ENCODE results near the gene CLIC4. TPM values are rescaled to one million over a fixed set of nuclear protein-coding genes. Genes with fewer than 3 reads are reported as not detected.

Gene CLIC4
- total and polyA plus RNA-seq, 4 donors, result 15.0 to 40.7 (median 28.4) TPM

GRCh38 chr1:24875257-24875656 is 130.0 kb downstream of the CLIC4 start:
- Histone ChIP-seq H3K9me3 (ENCODE audit: control insufficient read depth in 4 of 4, low read length in 3 of 4) (no peaks in the 10 kb centered on the region), H3K36me3 (ENCODE audit: control insufficient read depth in 4 of 4, insufficient read depth in 3 of 4, low read depth in 1 of 4, low read length in 3 of 4) (no peaks in the 10 kb centered on the region), H3K27ac (ENCODE audit: low read depth in 1 of 2, low read length in 2 of 2) (no peak overlapping the region), H3K27me3 (ENCODE audit: control insufficient read depth in 4 of 4, insufficient read depth in 4 of 4, low read length in 3 of 4) (no peaks in the 10 kb centered on the region), H3K4me1 (ENCODE audit: control insufficient read depth in 4 of 4, insufficient read depth in 4 of 4, low read length in 3 of 4) (no peaks in the 10 kb centered on the region), H3K9ac (ENCODE audit: low read depth in 1 of 2, low read length in 2 of 2) (no peak overlapping the region), H3K4me3 (ENCODE audit: low read depth in 1 of 3, low read length in 3 of 3) (no peak overlapping the region)
- 88% methylated on average over 8 of the region's 8 CpGs for WGBS
- DNase-seq (ENCODE audit: low spot score), result no peak
- TF ChIP-seq ZBTB33 (IDR thresholded peaks at IDR 0.05) (no peak), SP1 (IDR thresholded peaks at IDR 0.05) (no peak), FOXA2 (IDR thresholded peaks at IDR 0.05) (no peak), FOXA1 (IDR thresholded peaks at IDR 0.05) (no peak), MAX (IDR thresholded peaks at IDR 0.05) (no peak), RXRA (IDR thresholded peaks at IDR 0.05) (no peak), HNF4G (IDR thresholded peaks at IDR 0.05) (no peak), CTCF (IDR thresholded peaks at IDR 0.05; ENCODE audit: low read depth, low read length, missing input control) (no peak), TAF1 (conservative IDR thresholded peaks at IDR 0.05) (no peak)

GRCh38 chr1:24875991-24876506 is 130.8 kb downstream of the CLIC4 start:
- Histone ChIP-seq H3K4me3 (ENCODE audit: low read depth in 1 of 3, low read length in 3 of 3) (no peak overlapping the region), H3K9ac (ENCODE audit: low read depth in 1 of 2, low read length in 2 of 2) (no peak overlapping the region), H3K4me1 (ENCODE audit: control insufficient read depth in 4 of 4, insufficient read depth in 4 of 4, low read length in 3 of 4) (no peaks in the 10 kb centered on the region), H3K9me3 (ENCODE audit: control insufficient read depth in 4 of 4, low read length in 3 of 4) (no peaks in the 10 kb centered on the region), H3K27ac (ENCODE audit: low read depth in 1 of 2, low read length in 2 of 2) (no peak overlapping the region), H3K27me3 (ENCODE audit: control insufficient read depth in 4 of 4, insufficient read depth in 4 of 4, low read length in 3 of 4) (no peaks in the 10 kb centered on the region), H3K36me3 (ENCODE audit: control insufficient read depth in 4 of 4, insufficient read depth in 3 of 4, low read depth in 1 of 4, low read length in 3 of 4) (no peaks in the 10 kb centered on the region)
- 66% methylated on average over 8 of the region's 8 CpGs for WGBS
- TF ChIP-seq MAX (IDR thresholded peaks at IDR 0.05) (no peak), TAF1 (conservative IDR thresholded peaks at IDR 0.05) (no peak), HNF4G (IDR thresholded peaks at IDR 0.05) (no peak), YY1 (IDR thresholded peaks at IDR 0.05) (no peak), RAD21 (IDR thresholded peaks at IDR 0.05) (no peak), JUND (IDR thresholded peaks at IDR 0.05) (no peak), ZBTB33 (IDR thresholded peaks at IDR 0.05) (no peak), REST (IDR thresholded peaks at IDR 0.05) (no peak), NR2F2 (IDR thresholded peaks at IDR 0.05) (no peak), CTCF (IDR thresholded peaks at IDR 0.05; ENCODE audit: low read depth, low read length, missing input control) (no peak), FOXA1 (IDR thresholded peaks at IDR 0.05) (no peak)
- DNase-seq (ENCODE audit: low spot score), result no peak
